GM23248 (cell line): ENCODE data around the gene DDRGK1.

Source experiments
- EZH2 ChIP-seq: fragments of 200-600 bp; sonication (generic); IDR thresholded peaks from 2 replicates; pipeline ENCODE4 v1.6.1; 2018; ENCODE audit warnings: antibody characterized with exemption, mild to moderate bottlenecking; ENCODE audit not compliant: insufficient read depth, poor library complexity, severe bottlenecking
- EZH2phosphoT487 ChIP-seq: fragments of 200-600 bp; sonication (generic); IDR thresholded peaks from 2 replicates; pipeline ENCODE4 v1.6.1; 2018; ENCODE audit warnings: antibody characterized with exemption, moderate library complexity, mild to moderate bottlenecking, low read depth; ENCODE audit not compliant: insufficient read depth

- TF ChIP-seq EZH2phosphoT487 = no peak
- TF ChIP-seq EZH2 = no peak
Observed at GRCh38 chr20:3229798-3230197, 25.3 kb upstream of the DDRGK1 start.
